Smooth muscle cell (in vitro differentiated cells): ENCODE measurements around the gene LCE5A. TPM values are rescaled to one million over a fixed set of nuclear protein-coding genes. Genes with fewer than 3 reads are reported as not detected.

Source experiments
- DNase-seq: peaks from one replicate; lab custom pipeline; 2025; ENCODE audit not compliant: unreplicated experiment; lab: John Stamatoyannopoulos, UW
- H2AFZ ChIP-seq: fragments of 200-600 bp; sonication (generic); 2 replicates; pipeline ENCODE4 v1.6.0; 2016; ENCODE audit warnings: antibody characterized with exemption, low read depth, mild to moderate bottlenecking
- H3F3A ChIP-seq: fragments of 200-600 bp; sonication (generic); 2 replicates; pipeline ENCODE4 v1.6.0; 2017; ENCODE audit warnings: antibody characterized with exemption, low read depth
- H3K27ac ChIP-seq: fragments of 200-600 bp; sonication (generic); 2 replicates; pipeline ENCODE4 v1.5.1; 2016; ENCODE audit warnings: low read depth, mild to moderate bottlenecking
- H3K27me3 ChIP-seq: fragments of 200-600 bp; sonication (generic); 2 replicates; pipeline ENCODE4 v1.6.1; 2016; ENCODE audit warnings: low read depth, mild to moderate bottlenecking
- H3K36me3 ChIP-seq: fragments of 200-600 bp; sonication (generic); 2 replicates; pipeline ENCODE4 v1.5.1; 2016; ENCODE audit warnings: low read depth
- H3K4me1 ChIP-seq: fragments of 200-600 bp; sonication (generic); 2 replicates; pipeline ENCODE4 v1.5.1; 2016; ENCODE audit warnings: low read depth
- H3K4me2 ChIP-seq: fragments of 200-600 bp; sonication (generic); 2 replicates; pipeline ENCODE4 v1.6.0; 2016; ENCODE audit warnings: mild to moderate bottlenecking
- H3K4me3 ChIP-seq: fragments of 200-600 bp; sonication (generic); 2 replicates; pipeline ENCODE4 v1.5.1; 2016; ENCODE audit warnings: mild to moderate bottlenecking
- H3K79me2 ChIP-seq: fragments of 200-600 bp; sonication (generic); 2 replicates; pipeline ENCODE4 v1.6.0; 2016; ENCODE audit warnings: low read depth, mild to moderate bottlenecking
- H3K9ac ChIP-seq: fragments of 200-600 bp; sonication (generic); 2 replicates; pipeline ENCODE4 v1.6.0; 2016; ENCODE audit warnings: low read depth
- H3K9me3 ChIP-seq: fragments of 200-600 bp; sonication (generic); replicated peaks from 2 replicates; pipeline ENCODE4 v1.5.1; 2016; ENCODE audit warnings: low read depth
- H4K20me1 ChIP-seq: fragments of 200-600 bp; sonication (generic); 2 replicates; pipeline ENCODE4 v1.6.0; 2016; ENCODE audit warnings: low read depth
- CTCF ChIP-seq: fragments of 200-600 bp; sonication (generic); IDR thresholded peaks from 2 replicates; pipeline ENCODE4 v1.5.1; 2017; ENCODE audit warnings: borderline replicate concordance, mild to moderate bottlenecking, antibody characterized with exemption; ENCODE audit not compliant: insufficient read depth, poor library complexity, severe bottlenecking
- WGBS: methylation state at CpG from one replicate; pipeline ENCODE4 v1.1.7; 2016; ENCODE audit warnings: low lambda C conversion rate; 5-methylcytosine and 5-hydroxymethylcytosine counted together
- polyA plus RNA-seq: library from polyadenylated mRNA; unstranded; fragments of >200 nt; fragmentation: Nextera tagmentation; extraction: Ambion mirVana; gene quantifications from 2 replicates; pipeline ENCODE4 v1.2.1, GENCODE V29; 2016
- total RNA-seq: library from RNA; depleted of rRNA; stranded (reverse); fragments of >200 nt; gene quantifications from 2 replicates; pipeline ENCODE4 v1.2.3, GENCODE V29; 2014

The LCE5A gene
- not detected in 2 replicates for total RNA-seq
- polyA plus RNA-seq, result not detected in 2 replicates

GRCh38 chr1:152510503-152510902, at the start of gene LCE5A:
Gene LCE5A (plus strand): TSS chr1:152510803. CDS start chr1:152511535, 732 bp downstream.
- no peak within 1 kb of the TSS for H3K4me2 ChIP-seq
- TF ChIP-seq CTCF, result no peak
- H2AFZ ChIP-seq, result no peak within 1 kb of the TSS
- no peaks in the 10 kb centered on the region for H3K27me3 ChIP-seq
- H3K79me2 ChIP-seq, result no peaks in the 10 kb centered on the region
- H3K4me3 ChIP-seq, result no peak within 1 kb of the TSS
- H3F3A ChIP-seq, result no peaks in the 10 kb centered on the region
- no peaks in the 10 kb centered on the region for H3K9me3 ChIP-seq
- H3K27ac ChIP-seq, result no peak within 1 kb of the TSS
- WGBS, result 70% methylated on average over 3 of the region's 3 CpGs
- H4K20me1 ChIP-seq, result no peaks in the 10 kb centered on the region
- no peaks in the 10 kb centered on the region for H3K4me1 ChIP-seq
- no peaks in the 10 kb centered on the region for H3K36me3 ChIP-seq
- no peak within 1 kb of the TSS for H3K9ac ChIP-seq
- DNase-seq, result no peak

GRCh38 chr1:152461544-152461943, 49.1 kb upstream of the LCE5A start:
- Histone ChIP-seq H3K36me3 (no peaks in the 10 kb centered on the region), H3K79me2 (no peaks in the 10 kb centered on the region), H4K20me1 (no peaks in the 10 kb centered on the region), H3K4me3 (no peak overlapping the region), H2AFZ (no peak overlapping the region), H3K27me3 (no peaks in the 10 kb centered on the region), H3F3A (no peaks in the 10 kb centered on the region), H3K9me3 (no peaks in the 10 kb centered on the region), H3K27ac (no peak overlapping the region), H3K9ac (no peak overlapping the region), H3K4me2 (no peak overlapping the region), H3K4me1 (no peaks in the 10 kb centered on the region)
- DNase-seq, result no peak
- whole genome bisulfite sequencing, result 17% methylated on average over 6 of the region's 6 CpGs
- TF ChIP-seq CTCF, result peak; percentile 24

GRCh38 chr1:152462636-152463035, 48.0 kb upstream of the LCE5A start:
- Histone ChIP-seq H3K4me1 (no peaks in the 10 kb centered on the region), H4K20me1 (no peaks in the 10 kb centered on the region), H3F3A (no peaks in the 10 kb centered on the region), H3K9ac (no peak overlapping the region), H3K36me3 (no peaks in the 10 kb centered on the region), H3K27ac (no peak overlapping the region), H3K79me2 (no peaks in the 10 kb centered on the region), H2AFZ (no peak overlapping the region), H3K27me3 (no peaks in the 10 kb centered on the region), H3K4me3 (no peak overlapping the region), H3K9me3 (no peaks in the 10 kb centered on the region), H3K4me2 (no peak overlapping the region)
- no peak for DNase-seq
- WGBS, result 94% methylated on average over 26 of the region's 26 CpGs
- no peak for TF ChIP-seq CTCF

GRCh38 chr1:152466217-152466616, 44.4 kb upstream of the LCE5A start:
- Histone ChIP-seq H3K36me3 (no peaks in the 10 kb centered on the region), H3K79me2 (no peaks in the 10 kb centered on the region), H3K9ac (no peak overlapping the region), H3K4me3 (no peak overlapping the region), H3K27ac (no peak overlapping the region), H2AFZ (no peak overlapping the region), H3K27me3 (no peaks in the 10 kb centered on the region), H3K4me2 (no peak overlapping the region), H3K9me3 (peaks cover 6% of the 10 kb centered on the region), H3F3A (no peaks in the 10 kb centered on the region), H3K4me1 (no peaks in the 10 kb centered on the region), H4K20me1 (no peaks in the 10 kb centered on the region)
- no peak for DNase-seq
- 31% methylated on average over 1 of the region's 1 CpG for WGBS
- TF ChIP-seq CTCF, result no peak
